ENCODE data around the gene EPC1. TPM values are rescaled to one million over a fixed set of nuclear protein-coding genes. Genes with fewer than 3 reads are reported as not detected.
A peak's percentile ranks its signal among the peaks of the same experiment; 100 is the strongest.

EPC1 gene
- total RNA-seq, 6 experiments from 2014 or later, result 10.5 to 14.6 (median 12.4) TPM

DNA sequence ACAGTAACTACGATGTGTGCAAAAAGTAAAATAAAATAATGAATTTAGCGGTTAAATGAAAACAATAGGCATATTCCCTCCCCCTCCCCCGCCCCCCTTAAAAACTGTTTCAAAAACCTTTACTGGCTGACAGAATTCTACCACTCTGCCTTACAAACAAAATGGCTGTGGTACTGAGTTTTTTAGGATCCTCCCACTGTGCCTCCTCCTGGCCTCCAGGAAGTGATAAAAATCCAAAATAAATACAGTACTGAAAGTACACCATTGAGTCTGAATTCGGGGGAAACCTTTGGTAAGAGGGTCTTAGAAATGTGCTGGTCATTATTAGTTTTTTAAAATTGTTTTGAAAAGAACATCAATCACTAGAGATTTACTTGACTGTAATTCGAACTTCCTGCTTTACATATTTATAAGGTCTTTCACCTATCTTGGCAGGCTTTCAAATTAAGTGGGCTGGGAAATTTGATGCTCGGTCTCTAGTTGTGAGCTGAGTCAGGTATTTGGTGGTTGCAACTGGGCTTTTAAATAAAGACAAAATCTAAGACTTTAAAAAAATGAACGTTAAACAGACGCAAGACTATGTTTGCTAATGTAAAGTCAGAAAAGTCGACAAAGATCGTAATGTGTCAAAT lies 32.5 kb upstream of the EPC1 start:
- TF ChIP-seq, protein P1, sequence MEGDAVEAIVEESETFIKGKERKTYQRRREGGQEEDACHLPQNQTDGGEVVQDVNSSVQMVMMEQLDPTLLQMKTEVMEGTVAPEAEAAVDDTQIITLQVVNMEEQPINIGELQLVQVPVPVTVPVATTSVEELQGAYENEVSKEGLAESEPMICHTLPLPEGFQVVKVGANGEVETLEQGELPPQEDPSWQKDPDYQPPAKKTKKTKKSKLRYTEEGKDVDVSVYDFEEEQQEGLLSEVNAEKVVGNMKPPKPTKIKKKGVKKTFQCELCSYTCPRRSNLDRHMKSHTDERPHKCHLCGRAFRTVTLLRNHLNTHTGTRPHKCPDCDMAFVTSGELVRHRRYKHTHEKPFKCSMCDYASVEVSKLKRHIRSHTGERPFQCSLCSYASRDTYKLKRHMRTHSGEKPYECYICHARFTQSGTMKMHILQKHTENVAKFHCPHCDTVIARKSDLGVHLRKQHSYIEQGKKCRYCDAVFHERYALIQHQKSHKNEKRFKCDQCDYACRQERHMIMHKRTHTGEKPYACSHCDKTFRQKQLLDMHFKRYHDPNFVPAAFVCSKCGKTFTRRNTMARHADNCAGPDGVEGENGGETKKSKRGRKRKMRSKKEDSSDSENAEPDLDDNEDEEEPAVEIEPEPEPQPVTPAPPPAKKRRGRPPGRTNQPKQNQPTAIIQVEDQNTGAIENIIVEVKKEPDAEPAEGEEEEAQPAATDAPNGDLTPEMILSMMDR (IDR thresholded peaks at IDR 0.05), result no peak
- no peak for TF ChIP-seq POLR2A (IDR thresholded peaks at IDR 0.05)
- H3K4me3 ChIP-seq, result peak overlapping the region; percentile 56 to 67 (median 63)
- WGBS (ENCODE audit: insufficient coverage, low coverage, low lambda C conversion rate, missing lambda C conversion rate), result 13% methylated on average over 10 of the region's 10 CpGs
- no peaks in the 10 kb centered on the region for H3K9me3 ChIP-seq
- peaks cover 0 to 16% (median 2%) of the 10 kb centered on the region in 4 donors for H3K4me1 ChIP-seq
- H3K27ac ChIP-seq, result peak overlapping the region; percentile 78 to 89 (median 86)
- H3K27me3 ChIP-seq, result no peaks in the 10 kb centered on the region
- peak; percentile 59 to 75 (median 61) for ATAC-seq
- intact Hi-C loops (cut with DNase I), result no loop called here
- no peak for DNase-seq
- H3K36me3 ChIP-seq, result no peaks in the 10 kb centered on the region

DNA sequence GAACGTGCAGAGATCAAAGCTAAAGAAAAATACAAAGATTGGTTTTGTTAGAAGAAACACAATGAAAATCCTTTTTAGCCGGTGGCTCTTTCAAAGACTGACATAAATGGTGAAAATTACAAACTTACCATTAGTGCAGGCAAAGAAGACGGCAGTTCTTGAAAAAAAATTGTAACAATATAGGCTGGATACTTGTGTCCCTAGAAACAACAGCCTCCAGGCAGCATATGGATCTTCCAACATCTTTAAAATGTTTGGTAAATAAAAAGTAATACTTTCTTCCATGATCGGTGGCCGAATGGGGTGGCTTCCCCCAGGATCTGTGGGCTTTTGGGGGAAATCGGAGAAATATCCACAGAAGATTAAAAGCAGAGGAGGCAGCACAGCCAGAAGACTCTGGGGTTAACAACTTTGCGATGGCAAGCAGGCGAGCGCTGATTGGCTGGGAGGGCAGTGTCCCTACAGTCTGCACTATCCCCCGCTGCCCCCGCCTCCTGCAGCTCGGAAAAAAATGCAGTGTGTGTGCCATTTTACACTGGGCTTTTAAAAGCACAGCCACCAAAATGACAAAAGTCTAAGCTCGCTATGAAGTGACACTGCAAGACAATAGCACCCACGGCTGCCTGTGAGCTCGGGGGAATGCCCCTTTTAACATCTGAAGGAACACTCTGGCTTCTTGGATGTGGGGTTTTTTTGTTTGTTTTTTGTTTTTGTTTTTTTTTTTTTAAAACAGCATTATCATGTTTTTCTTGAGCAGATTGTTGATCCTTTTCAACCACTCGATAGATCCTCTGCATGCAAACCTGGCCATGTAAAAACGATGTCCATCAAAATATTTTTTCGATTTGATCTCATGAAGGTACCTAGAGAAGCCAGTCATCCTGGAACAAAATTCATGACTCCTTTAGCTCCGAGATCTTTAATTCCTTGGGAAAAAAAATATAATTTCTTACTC lies 31.7 kb upstream of the EPC1 start:
- DNase-seq (peak; percentile 95 to 97 (median 97)), ATAC-seq (peak; percentile 94 to 99 (median 97))
- peak overlapping the region; percentile 78 to 89 (median 86) for H3K27ac ChIP-seq
- H3K4me3 ChIP-seq, result peak overlapping the region; percentile 56 to 67 (median 63)
- under 1% methylated on average over 19 of the region's 19 CpGs for WGBS (ENCODE audit: insufficient coverage, low coverage, low lambda C conversion rate, missing lambda C conversion rate)
- no peaks in the 10 kb centered on the region for H3K36me3 ChIP-seq
- intact Hi-C loops (cut with DNase I), result no loop called here
- peak; percentile 75 for TF ChIP-seq POLR2A (IDR thresholded peaks at IDR 0.05)
- TF ChIP-seq, protein P1 (IDR thresholded peaks at IDR 0.05), result no peak
- peaks cover 0 to 16% (median 2%) of the 10 kb centered on the region in 4 donors for H3K4me1 ChIP-seq
- H3K27me3 ChIP-seq, result no peaks in the 10 kb centered on the region
- H3K9me3 ChIP-seq, result no peaks in the 10 kb centered on the region

DNA sequence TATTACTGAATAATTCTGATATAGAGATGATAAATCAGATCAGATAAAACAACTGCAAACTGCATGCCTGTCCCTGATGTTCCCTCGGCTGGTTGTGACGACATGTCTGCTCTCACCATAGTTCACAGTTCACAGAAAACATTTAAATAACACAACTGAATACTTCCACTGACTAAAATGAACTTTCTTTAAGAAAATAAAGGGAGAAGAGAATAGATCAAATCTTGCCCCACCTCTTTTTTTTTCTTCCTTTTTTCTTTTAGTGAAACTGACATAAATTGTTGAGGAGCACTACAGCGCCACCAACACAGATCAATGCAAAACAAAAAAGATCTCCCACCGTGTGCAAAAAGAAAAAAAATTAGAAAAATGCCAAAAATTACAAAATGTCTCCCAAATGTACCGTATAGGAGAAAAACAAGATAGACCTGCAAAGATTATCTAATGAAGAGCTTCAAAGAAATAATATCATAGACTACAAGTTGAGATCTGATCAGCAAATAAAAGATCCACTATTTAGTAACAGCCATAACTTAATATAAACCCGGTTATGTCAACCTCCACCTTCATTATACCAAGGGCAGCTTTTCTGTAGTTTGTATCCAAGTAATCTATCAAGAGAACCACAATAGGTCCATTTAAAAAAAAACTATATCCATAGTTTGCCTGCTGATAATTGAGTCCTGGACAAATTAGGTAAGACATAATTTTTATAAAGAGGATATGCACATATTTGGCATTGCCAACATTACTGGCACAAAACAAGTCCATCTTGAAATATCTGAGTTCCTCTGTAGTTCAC lies 30.7 kb upstream of the EPC1 start:
- DNase-seq, result no peak
- H3K27ac ChIP-seq, result peak overlapping the region; percentile 78 to 89 (median 86)
- 0% methylated on average over 6 of the region's 6 CpGs for WGBS (ENCODE audit: insufficient coverage, low coverage, low lambda C conversion rate, missing lambda C conversion rate)
- no peaks in the 10 kb centered on the region for H3K27me3 ChIP-seq
- ATAC-seq, result peak; percentile 37 to 49 (median 42)
- H3K4me3 ChIP-seq, result peak overlapping the region; percentile 56 to 67 (median 63)
- H3K9me3 ChIP-seq, result no peaks in the 10 kb centered on the region
- H3K36me3 ChIP-seq, result no peaks in the 10 kb centered on the region
- peaks cover 0 to 16% (median 5%) of the 10 kb centered on the region in 4 donors for H3K4me1 ChIP-seq
- no peak for TF ChIP-seq POLR2A (IDR thresholded peaks at IDR 0.05)
- TF ChIP-seq, protein P1 (IDR thresholded peaks at IDR 0.05), result peak in 3 of 4 donors; percentile 38 to 43 (median 40)
- intact Hi-C loops (cut with DNase I), result no loop called here

DNA sequence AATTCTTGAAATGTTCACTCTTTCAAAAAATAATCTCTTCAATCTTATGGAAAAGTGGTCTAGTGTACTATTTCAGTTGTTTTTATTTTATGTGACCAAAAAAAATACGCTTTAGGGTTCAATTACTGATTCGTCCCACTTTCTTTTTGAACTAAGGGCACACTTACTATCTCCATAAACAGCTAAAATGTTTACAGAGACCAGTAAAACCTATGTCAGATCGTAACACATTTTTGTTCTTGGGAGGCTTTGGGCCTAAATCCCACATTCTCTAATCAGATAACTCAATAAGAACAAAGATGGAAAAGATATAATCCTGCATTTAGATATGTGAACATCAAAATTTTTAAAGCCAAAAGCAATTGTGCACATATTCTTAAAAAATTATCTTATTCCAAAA lies 29.8 kb upstream of the EPC1 start:
- Histone ChIP-seq H3K9me3 (no peaks in the 10 kb centered on the region), H3K4me3 (peak overlapping the region; percentile 56 to 67 (median 63)), H3K27me3 (no peaks in the 10 kb centered on the region), H3K27ac (peak overlapping the region; percentile 78 to 89 (median 86)), H3K4me1 (peaks cover 0 to 16% (median 6%) of the 10 kb centered on the region in 4 donors), H3K36me3 (no peaks in the 10 kb centered on the region)
- TF ChIP-seq, protein P1 (IDR thresholded peaks at IDR 0.05), result no peak
- no peak for TF ChIP-seq POLR2A (IDR thresholded peaks at IDR 0.05)
- ATAC-seq (no peak), DNase-seq (no peak)
- whole genome bisulfite sequencing (ENCODE audit: insufficient coverage, low coverage, low lambda C conversion rate, missing lambda C conversion rate), result 1% methylated on average over 3 of the region's 3 CpGs
- intact Hi-C loops (cut with DNase I), result no loop called here

Data from right lobe of liver (tissue), 6 donors.